ENCODE data around the gene RBKS. TPM values are rescaled to one million over a fixed set of nuclear protein-coding genes. Genes with fewer than 3 reads are reported as not detected.

Gene RBKS
- total RNA-seq, 1 experiment from 2014 or later: 1.7 TPM

- TF ChIP-seq AFF4 (CRISPR knock-in tag; IDR thresholded peaks at IDR 0.05; ENCODE audit: borderline replicate concordance) (no peak), PRRX2 (CRISPR knock-in tag; IDR thresholded peaks at IDR 0.05) (no peak), ZNF263 (CRISPR knock-in tag; IDR thresholded peaks at IDR 0.05; ENCODE audit: low read depth) (no peak)
Measured at GRCh38 chr2:27798486-27798885, 91.7 kb downstream of the RBKS start (continued).

GRCh38 chr2:27797841-27798240 lies 92.3 kb downstream of the RBKS start:
- CTCF ChIA-PET: interaction anchor here (1.5 kb wide), 1 partner anchor 115 kb away, joined by 4 read pairs; no protein-coding TSS in a partner anchor
- TF ChIP-seq ZNF138 (CRISPR knock-in tag; conservative IDR thresholded peaks at IDR 0.05) (no peak), SMAD3 (CRISPR knock-in tag; IDR thresholded peaks at IDR 0.05; ENCODE audit: borderline replicate concordance) (no peak), PRRX2 (CRISPR knock-in tag; IDR thresholded peaks at IDR 0.05) (no peak), ZBTB43 (CRISPR knock-in tag; IDR thresholded peaks at IDR 0.05) (no peak)
- ATAC-seq: no peak
- POLR2A ChIA-PET: no interaction called here
- no peaks in the 10 kb centered on the region for H3K4me1 Mint-ChIP-seq
- H3K27me3 Mint-ChIP-seq (ENCODE audit: low read depth): peaks cover 4% of the 10 kb centered on the region; the same call in 1 of the 2 replicates
- no peak overlapping the region for H3K4me3 Mint-ChIP-seq
- no peak for DNase-seq (ENCODE audit: low spot score)
- H3K9me3 Mint-ChIP-seq: no peaks in the 10 kb centered on the region
- H3K36me3 Mint-ChIP-seq: no peaks in the 10 kb centered on the region
- no peak overlapping the region for H3K27ac Mint-ChIP-seq

GRCh38 chr2:27796791-27797765 lies 93.1 kb downstream of the RBKS start:
- Mint-ChIP-seq H3K9me3 (no peaks in the 10 kb centered on the region), H3K27me3 (ENCODE audit: low read depth) (peaks cover 4% of the 10 kb centered on the region; the same call in 1 of the 2 replicates), H3K4me3 (no peak overlapping the region), H3K4me1 (no peaks in the 10 kb centered on the region), H3K27ac (no peak overlapping the region), H3K36me3 (no peaks in the 10 kb centered on the region)
- no peak for DNase-seq (ENCODE audit: low spot score)
- CTCF ChIA-PET: interaction anchor here (0.8 to 1.5 kb wide), 4 partner anchors 43 to 114 kb away, joined by 4 to 5 read pairs (median 4); no protein-coding TSS in a partner anchor
- POLR2A ChIA-PET: no interaction called here
- ATAC-seq: no peak
- TF ChIP-seq IRF2 (CRISPR knock-in tag; IDR thresholded peaks at IDR 0.05; ENCODE audit: borderline replicate concordance, low read depth) (no peak), SMAD4 (CRISPR knock-in tag; IDR thresholded peaks at IDR 0.05) (no peak), FOXP4 (CRISPR knock-in tag; IDR thresholded peaks at IDR 0.05) (no peak), E2F1 (CRISPR knock-in tag; IDR thresholded peaks at IDR 0.05) (no peak), ETV6 (CRISPR knock-in tag; IDR thresholded peaks at IDR 0.05) (no peak), OVOL2 (CRISPR knock-in tag; IDR thresholded peaks at IDR 0.05; ENCODE audit: borderline replicate concordance) (no peak), ARID4B (CRISPR knock-in tag; IDR thresholded peaks at IDR 0.05; ENCODE audit: borderline replicate concordance) (no peak), PRDM15 (CRISPR knock-in tag; IDR thresholded peaks at IDR 0.05) (no peak)

All from WTC11 (cell line).